Smooth muscle cell (in vitro differentiated cells): ENCODE measurements around the gene KDM2B. TPM values are rescaled to one million over a fixed set of nuclear protein-coding genes. Genes with fewer than 3 reads are reported as not detected.

Experiments
- DNase-seq: peaks from one replicate; lab custom pipeline; 2025; ENCODE audit not compliant: unreplicated experiment; lab: John Stamatoyannopoulos, UW
- H2AFZ ChIP-seq: fragments of 200-600 bp; sonication (generic); 2 replicates; pipeline ENCODE4 v1.6.0; 2016; ENCODE audit warnings: antibody characterized with exemption, low read depth, mild to moderate bottlenecking
- H3F3A ChIP-seq: fragments of 200-600 bp; sonication (generic); 2 replicates; pipeline ENCODE4 v1.6.0; 2017; ENCODE audit warnings: antibody characterized with exemption, low read depth
- H3K27ac ChIP-seq: fragments of 200-600 bp; sonication (generic); 2 replicates; pipeline ENCODE4 v1.5.1; 2016; ENCODE audit warnings: low read depth, mild to moderate bottlenecking
- H3K27me3 ChIP-seq: fragments of 200-600 bp; sonication (generic); 2 replicates; pipeline ENCODE4 v1.6.1; 2016; ENCODE audit warnings: low read depth, mild to moderate bottlenecking
- H3K36me3 ChIP-seq: fragments of 200-600 bp; sonication (generic); 2 replicates; pipeline ENCODE4 v1.5.1; 2016; ENCODE audit warnings: low read depth
- H3K4me1 ChIP-seq: fragments of 200-600 bp; sonication (generic); 2 replicates; pipeline ENCODE4 v1.5.1; 2016; ENCODE audit warnings: low read depth
- H3K4me2 ChIP-seq: fragments of 200-600 bp; sonication (generic); 2 replicates; pipeline ENCODE4 v1.6.0; 2016; ENCODE audit warnings: mild to moderate bottlenecking
- H3K4me3 ChIP-seq: fragments of 200-600 bp; sonication (generic); 2 replicates; pipeline ENCODE4 v1.5.1; 2016; ENCODE audit warnings: mild to moderate bottlenecking
- H3K79me2 ChIP-seq: fragments of 200-600 bp; sonication (generic); 2 replicates; pipeline ENCODE4 v1.6.0; 2016; ENCODE audit warnings: low read depth, mild to moderate bottlenecking
- H3K9ac ChIP-seq: fragments of 200-600 bp; sonication (generic); 2 replicates; pipeline ENCODE4 v1.6.0; 2016; ENCODE audit warnings: low read depth
- H3K9me3 ChIP-seq: fragments of 200-600 bp; sonication (generic); replicated peaks from 2 replicates; pipeline ENCODE4 v1.5.1; 2016; ENCODE audit warnings: low read depth
- H4K20me1 ChIP-seq: fragments of 200-600 bp; sonication (generic); 2 replicates; pipeline ENCODE4 v1.6.0; 2016; ENCODE audit warnings: low read depth
- CTCF ChIP-seq: fragments of 200-600 bp; sonication (generic); IDR thresholded peaks from 2 replicates; pipeline ENCODE4 v1.5.1; 2017; ENCODE audit warnings: borderline replicate concordance, mild to moderate bottlenecking, antibody characterized with exemption; ENCODE audit not compliant: insufficient read depth, poor library complexity, severe bottlenecking
- WGBS: methylation state at CpG from one replicate; pipeline ENCODE4 v1.1.7; 2016; ENCODE audit warnings: low lambda C conversion rate; 5-methylcytosine and 5-hydroxymethylcytosine counted together
- polyA plus RNA-seq: library from polyadenylated mRNA; unstranded; fragments of >200 nt; fragmentation: Nextera tagmentation; extraction: Ambion mirVana; gene quantifications from 2 replicates; pipeline ENCODE4 v1.2.1, GENCODE V29; 2016
- total RNA-seq: library from RNA; depleted of rRNA; stranded (reverse); fragments of >200 nt; gene quantifications from 2 replicates; pipeline ENCODE4 v1.2.3, GENCODE V29; 2014

Gene KDM2B
- total and polyA plus RNA-seq, 2 experiments from 2014 or later, result 16.3 to 34.9 TPM

GRCh38 chr12:121537814-121538698 is 42.8 kb downstream of the KDM2B start:
- Histone ChIP-seq H3K36me3 (no peaks in the 10 kb centered on the region), H3F3A (no peaks in the 10 kb centered on the region), H3K9me3 (no peaks in the 10 kb centered on the region), H3K4me3 (peak overlapping the region; percentile 50), H4K20me1 (peaks cover 9% of the 10 kb centered on the region), H3K27me3 (peaks cover 10% of the 10 kb centered on the region), H2AFZ (no peak overlapping the region), H3K4me2 (peak overlapping the region; percentile 94), H3K27ac (no peak overlapping the region), H3K4me1 (peaks cover 19% of the 10 kb centered on the region), H3K9ac (no peak overlapping the region), H3K79me2 (no peaks in the 10 kb centered on the region)
- WGBS, result 8% methylated on average over 61 of the region's 83 CpGs
- TF ChIP-seq CTCF, result no peak
- DNase-seq, result no peak

DNA sequence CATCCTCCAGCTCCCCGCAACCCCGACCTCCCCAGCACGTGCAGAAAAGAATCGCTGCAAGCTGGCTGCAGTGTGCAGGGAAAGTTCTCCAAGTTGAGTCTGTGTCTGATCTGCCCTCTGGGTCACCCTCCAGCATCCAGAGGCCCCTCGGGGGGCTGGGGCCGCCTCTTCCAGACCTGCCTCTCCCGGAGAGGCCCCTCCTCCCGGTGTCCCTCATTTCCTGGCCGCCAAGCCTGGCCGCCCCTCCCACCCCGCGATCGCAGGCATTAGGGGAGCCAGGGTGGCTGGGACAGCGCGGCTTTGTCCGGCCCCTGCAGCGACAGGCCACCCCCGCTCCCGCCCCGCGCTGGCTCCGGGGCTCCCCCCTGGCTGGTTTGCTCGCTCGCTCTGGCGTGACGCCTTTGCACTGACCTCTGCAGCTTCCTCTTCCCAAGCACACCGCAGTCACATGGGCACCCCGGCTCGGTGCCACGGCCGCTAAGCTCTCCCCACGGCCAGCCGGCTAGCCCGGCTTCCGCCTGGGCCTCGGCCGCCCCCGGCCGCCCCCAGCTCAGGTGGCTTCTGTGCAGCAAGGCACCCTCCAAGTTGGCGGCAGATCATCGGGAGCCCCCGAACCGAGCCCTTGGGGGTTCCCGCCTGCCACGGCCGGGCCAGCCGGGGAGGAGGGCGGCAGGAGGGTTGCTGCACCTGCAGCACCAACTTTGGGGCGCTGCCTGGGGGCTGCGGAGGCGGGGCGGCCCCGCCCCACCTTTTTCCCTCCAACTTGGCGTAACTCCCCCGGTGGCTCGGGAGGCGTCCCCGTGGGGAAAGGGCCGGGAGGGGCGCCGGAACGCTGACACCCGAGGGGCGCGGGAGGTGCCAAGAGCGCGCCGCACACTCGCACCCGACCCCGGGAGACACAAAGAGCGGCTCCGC is 43.7 kb downstream of the KDM2B start:
- WGBS, result 13% methylated on average over 29 of the region's 73 CpGs
- peaks cover 19% of the 10 kb centered on the region for H3K4me1 ChIP-seq
- peak overlapping the region; percentile 4 for H2AFZ ChIP-seq
- no peaks in the 10 kb centered on the region for H3K9me3 ChIP-seq
- no peak overlapping the region for H3K9ac ChIP-seq
- no peak for TF ChIP-seq CTCF
- H3K4me2 ChIP-seq, result peak overlapping the region; percentile 94
- peak; percentile 36 for DNase-seq
- no peaks in the 10 kb centered on the region for H3F3A ChIP-seq
- no peak overlapping the region for H3K27ac ChIP-seq
- H3K79me2 ChIP-seq, result no peaks in the 10 kb centered on the region
- peak overlapping the region; percentile 50 for H3K4me3 ChIP-seq
- H3K27me3 ChIP-seq, result peaks cover 10% of the 10 kb centered on the region
- no peaks in the 10 kb centered on the region for H3K36me3 ChIP-seq
- peaks cover 9% of the 10 kb centered on the region for H4K20me1 ChIP-seq

GRCh38 chr12:121536054-121536898 is 44.5 kb downstream of the KDM2B start:
- H3K9me3 ChIP-seq, result no peaks in the 10 kb centered on the region
- H3K4me3 ChIP-seq, result peak overlapping the region; percentile 50
- no peaks in the 10 kb centered on the region for H3F3A ChIP-seq
- DNase-seq, result peak; percentile 11
- H3K79me2 ChIP-seq, result no peaks in the 10 kb centered on the region
- 31% methylated on average over 36 of the region's 36 CpGs for WGBS
- no peaks in the 10 kb centered on the region for H3K36me3 ChIP-seq
- no peak overlapping the region for H3K27ac ChIP-seq
- peaks cover 9% of the 10 kb centered on the region for H4K20me1 ChIP-seq
- peak overlapping the region; percentile 4 for H2AFZ ChIP-seq
- H3K4me2 ChIP-seq, result peak overlapping the region; percentile 94
- H3K4me1 ChIP-seq, result peaks cover 19% of the 10 kb centered on the region
- no peak for TF ChIP-seq CTCF
- H3K27me3 ChIP-seq, result peaks cover 10% of the 10 kb centered on the region
- no peak overlapping the region for H3K9ac ChIP-seq
